ENCODE data around the gene MEGF10.

Gene MEGF10

DNA sequence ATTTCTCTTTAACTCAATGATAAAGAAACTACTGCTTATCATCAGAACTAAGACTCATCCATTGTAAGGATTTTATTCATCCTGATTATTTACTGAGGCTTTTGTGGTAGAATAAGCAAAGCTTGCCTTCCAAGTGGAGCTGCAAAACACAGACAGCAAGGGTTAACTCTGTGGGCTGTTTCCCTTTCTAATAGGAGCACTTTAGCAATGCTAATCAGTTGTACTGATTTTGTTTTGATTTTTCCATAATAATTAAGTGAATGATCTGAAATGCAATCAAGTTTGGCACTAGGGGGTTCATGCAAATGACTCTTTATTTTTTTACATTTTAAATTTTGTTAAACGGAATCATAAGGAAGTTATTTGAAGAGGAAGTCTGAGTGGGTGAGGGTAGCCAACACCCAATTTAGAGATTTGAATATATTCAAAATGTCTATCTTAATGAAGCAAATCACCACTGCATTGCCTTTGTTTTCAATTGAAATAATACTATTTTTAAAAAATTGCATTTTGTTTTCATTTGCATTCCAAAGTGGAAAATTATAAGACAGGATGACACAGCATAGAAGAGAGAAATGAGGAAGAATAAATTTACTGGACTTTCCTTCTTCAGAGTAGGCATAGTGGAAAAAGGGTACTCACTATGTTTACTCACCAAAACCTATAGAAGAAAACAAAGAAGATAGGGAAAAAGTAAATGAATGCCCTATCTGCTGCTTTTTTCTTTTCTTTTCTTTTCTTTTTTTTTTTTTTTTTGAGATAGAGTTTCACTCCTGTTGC is 36.6 kb downstream of the MEGF10 start:
- DNase-seq (ENCODE audit: low spot score), result no peak

GRCh38 chr5:127330116-127330515 is 39.5 kb downstream of the MEGF10 start:
- no peak for DNase-seq (ENCODE audit: low spot score)

DNA sequence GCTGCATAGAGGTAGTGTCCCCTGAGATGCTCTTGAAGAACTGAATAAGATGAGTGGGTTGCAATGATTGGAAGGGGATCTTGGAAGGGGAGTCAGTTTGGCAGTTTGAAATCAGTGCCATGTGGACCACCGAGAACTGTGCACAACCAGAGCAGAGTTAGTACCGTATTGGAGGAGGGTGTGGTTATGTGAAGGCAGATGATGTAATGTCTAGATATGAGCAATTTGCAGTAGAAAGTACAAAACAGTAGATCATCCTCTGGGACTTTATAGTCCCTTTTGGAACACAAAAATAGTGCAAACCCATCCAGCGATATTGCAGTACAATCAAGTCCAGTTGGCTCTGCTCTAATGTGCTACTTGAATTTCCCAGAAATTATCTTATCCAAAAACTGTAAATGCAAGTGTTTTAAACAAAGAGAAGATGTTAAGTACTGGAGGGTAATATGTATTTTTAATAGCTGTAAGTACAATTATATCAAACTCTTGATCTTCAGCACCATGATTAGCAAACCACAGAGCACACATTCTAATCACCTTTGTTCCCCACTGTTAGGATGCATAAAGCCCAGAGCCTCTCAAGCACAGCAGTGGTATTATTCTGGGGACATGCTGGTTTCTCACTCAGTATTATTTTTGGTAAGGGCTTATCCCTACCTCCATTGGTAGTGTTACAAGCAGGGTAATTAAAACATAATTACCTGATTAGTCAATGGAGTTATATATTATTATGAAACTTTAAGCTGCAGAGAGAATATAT is 41.5 kb downstream of the MEGF10 start:
- no peak for DNase-seq (ENCODE audit: low spot score)

DNA sequence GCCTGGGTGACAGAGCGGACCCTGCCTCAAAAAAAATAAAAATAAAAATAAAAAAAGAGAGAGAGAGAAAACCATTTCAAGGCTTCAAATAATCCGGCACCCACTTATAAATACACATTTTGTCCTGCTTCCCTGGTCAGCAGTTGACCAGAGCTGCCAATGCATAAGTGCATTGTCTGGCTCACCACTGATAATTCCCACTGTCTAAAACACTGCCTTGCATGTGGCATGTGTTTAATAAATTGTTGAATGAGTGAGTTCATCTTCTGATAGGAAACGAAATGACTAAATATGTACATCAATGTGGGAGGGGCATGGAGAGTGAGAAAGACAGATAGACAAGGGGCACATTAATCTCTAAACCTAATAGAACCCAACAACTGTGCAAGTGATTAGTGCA is 42.9 kb downstream of the MEGF10 start:
- DNase-seq (ENCODE audit: low spot score), result no peak

DNA sequence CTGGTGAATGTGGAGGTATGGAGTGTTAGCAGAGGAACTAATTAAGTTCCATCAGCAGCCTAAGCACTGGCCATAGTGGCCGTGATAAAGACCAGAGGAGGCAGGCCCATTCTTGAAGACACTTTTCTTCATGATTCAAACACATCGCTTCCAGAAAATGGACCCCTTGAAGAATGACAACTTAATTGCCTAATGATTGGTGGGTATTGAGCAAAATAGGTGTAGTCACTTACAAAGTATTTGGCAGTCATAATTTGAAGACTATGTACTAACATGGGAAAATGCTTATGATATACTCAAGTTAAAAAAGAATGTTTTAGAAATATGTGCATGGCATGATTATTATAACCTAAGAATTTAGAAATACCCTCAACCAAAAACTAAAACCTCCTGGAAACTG is 44.8 kb downstream of the MEGF10 start:
- no peak for DNase-seq (ENCODE audit: low spot score)

DNA sequence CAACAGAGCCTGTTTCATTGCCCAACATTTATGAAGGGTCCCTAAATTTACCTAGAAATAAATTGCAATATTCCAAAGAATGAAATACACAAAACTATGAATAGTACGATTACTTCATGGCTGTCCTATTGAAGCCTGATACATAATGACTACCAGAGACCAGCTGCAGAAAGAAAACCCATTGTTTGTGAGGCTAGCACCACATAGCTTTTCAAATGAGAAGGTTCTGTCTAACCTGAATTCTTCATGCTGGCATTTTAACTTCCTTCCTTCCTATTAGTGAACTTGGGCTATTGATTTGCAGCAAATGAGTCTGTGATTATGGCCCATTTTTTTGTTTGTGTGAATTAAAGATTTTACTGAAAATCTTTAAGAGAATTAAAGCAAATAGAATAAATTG is 47.3 kb downstream of the MEGF10 start:
- no peak for DNase-seq (ENCODE audit: low spot score)

GRCh38 chr5:127338501-127338900 is 47.9 kb downstream of the MEGF10 start:
- DNase-seq (ENCODE audit: low spot score), result no peak

GRCh38 chr5:127340606-127341005 is 50.0 kb downstream of the MEGF10 start:
- DNase-seq (ENCODE audit: low spot score), result no peak

GRCh38 chr5:127342364-127342763 is 51.8 kb downstream of the MEGF10 start:
- no peak for DNase-seq (ENCODE audit: low spot score)

DNA sequence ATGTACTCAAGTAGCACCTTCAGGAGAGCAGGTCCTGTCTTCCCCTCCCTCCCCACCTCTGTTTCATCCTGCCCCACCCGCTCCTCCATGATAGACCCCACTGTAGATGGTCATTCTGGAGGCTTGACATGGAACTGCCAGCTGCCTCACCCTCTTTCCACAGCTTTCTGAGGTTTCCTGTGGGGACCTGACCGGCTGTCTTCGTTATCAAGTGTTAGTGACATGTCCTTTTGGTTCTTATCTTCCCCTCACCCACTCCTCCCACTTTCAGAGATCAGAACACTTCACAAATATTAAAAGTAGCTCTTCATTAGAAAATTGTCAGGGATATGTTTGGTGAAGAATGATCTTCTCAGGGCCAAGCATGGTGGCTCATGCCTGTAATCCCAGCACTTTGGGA is 52.7 kb downstream of the MEGF10 start:
- DNase-seq (ENCODE audit: low spot score), result no peak

DNA sequence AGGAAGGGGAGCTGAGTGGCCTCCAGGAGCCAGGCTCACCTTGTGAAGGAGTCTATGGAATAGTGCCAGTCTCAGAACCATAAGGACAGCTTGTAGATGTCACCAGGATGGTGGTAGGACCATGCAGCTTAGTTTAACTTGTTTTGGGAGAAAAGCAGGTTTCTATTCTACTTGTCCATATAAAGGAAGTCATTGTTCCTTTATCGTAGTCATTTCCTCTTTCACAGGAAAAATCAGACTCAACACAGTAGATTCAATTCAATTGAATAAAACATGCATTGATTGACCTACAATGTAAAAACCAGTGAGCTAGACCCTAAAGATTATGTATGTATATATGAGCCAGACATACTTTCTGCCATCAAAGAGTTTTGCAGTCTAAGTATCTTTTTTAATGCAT is 53.3 kb downstream of the MEGF10 start:
- DNase-seq (ENCODE audit: low spot score), result no peak

DNA sequence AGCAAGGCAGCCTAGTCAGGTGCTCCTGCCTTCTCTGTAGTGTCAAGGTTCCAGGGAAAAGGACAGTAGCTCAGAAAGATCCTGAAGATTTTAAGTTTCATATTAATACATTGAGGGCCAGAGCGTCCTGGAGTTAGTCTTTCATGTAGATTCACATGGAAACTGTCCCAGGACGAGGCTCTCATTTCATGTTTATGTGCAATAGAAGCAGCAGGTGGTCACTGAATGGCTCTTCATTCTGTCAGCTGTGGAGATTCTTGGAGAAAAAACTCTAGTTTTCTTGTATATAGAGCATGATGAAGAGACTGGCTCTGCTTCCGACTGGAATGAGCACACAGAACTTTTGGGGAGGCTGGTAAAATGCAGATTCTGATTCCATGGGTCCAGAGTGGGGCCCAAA is 54.3 kb downstream of the MEGF10 start:
- no peak for DNase-seq (ENCODE audit: low spot score)

GRCh38 chr5:127351418-127351817 is 60.8 kb downstream of the MEGF10 start:
- no peak for DNase-seq (ENCODE audit: low spot score)

GRCh38 chr5:127352068-127352467 is 61.5 kb downstream of the MEGF10 start:
- DNase-seq (ENCODE audit: low spot score), result no peak

GRCh38 chr5:127353327-127353726 is 62.7 kb downstream of the MEGF10 start:
- DNase-seq (ENCODE audit: low spot score), result no peak

- DNase-seq (ENCODE audit: low spot score), result no peak
These were observed 63.2 kb downstream of the MEGF10 start for GRCh38 chr5:127353796-127354195.

DNA sequence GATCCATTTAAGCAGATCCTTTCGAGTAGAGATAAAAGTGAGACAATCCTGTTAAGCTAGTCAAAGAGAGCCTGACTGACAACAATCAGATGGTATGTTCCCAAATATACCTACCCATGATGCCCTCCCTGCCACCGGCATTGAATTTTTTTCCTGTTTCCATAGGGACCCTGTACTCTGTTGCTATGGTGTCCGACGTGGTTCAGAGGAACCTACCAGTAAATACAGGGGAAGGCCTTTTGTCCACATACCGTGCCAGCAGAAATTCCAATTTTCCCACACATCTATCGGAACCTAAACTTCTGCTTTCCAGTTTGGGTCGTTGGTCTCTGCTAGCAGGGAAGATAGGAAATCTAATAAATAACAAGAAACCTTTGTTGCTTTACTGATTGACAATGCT is 64.7 kb downstream of the MEGF10 start:
- no peak for DNase-seq (ENCODE audit: low spot score)

GRCh38 chr5:127358284-127358683 is 67.7 kb downstream of the MEGF10 start:
- peak; percentile 15 for DNase-seq (ENCODE audit: low spot score)

DNA sequence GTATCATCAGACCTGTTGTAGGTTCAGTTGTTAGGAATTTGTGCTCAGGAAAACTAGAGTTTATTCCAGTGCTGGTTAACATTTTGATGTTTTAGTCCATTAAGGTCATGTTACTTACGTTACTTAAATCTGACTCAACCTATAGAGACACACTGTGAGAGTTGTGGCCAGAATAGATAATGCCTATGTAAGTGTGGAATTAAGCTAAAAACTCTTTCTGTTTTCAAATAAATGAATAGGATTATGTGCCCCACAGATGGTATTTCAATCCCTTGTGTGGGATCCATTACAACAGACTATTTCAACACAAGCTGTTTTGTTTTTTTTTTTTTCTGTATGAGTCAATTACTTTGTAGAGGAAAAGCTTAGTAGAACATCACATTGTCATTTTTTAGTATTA is 68.1 kb downstream of the MEGF10 start:
- DNase-seq (ENCODE audit: low spot score), result peak; percentile 27

DNA sequence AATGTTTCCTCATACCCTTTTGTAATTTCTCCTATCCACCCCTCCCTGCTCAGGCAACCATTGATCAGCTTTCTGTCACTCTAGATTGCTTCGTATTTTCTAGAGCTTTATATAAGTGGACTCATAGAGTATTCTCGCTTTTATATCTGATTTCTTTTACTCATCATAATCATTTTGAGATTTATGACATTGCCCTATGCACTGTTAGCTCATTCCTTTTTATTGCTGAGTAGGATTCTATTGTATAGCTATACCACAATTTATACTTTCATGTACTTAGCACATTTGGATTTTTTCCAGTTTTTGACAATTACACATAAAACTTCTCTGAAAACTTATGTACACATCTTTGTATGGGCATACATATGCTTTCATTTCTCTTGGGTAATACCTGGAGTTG is 68.9 kb downstream of the MEGF10 start:
- DNase-seq (ENCODE audit: low spot score), result no peak

GRCh38 chr5:127363403-127363802 is 72.8 kb downstream of the MEGF10 start:
- DNase-seq (ENCODE audit: low spot score), result no peak

DNA sequence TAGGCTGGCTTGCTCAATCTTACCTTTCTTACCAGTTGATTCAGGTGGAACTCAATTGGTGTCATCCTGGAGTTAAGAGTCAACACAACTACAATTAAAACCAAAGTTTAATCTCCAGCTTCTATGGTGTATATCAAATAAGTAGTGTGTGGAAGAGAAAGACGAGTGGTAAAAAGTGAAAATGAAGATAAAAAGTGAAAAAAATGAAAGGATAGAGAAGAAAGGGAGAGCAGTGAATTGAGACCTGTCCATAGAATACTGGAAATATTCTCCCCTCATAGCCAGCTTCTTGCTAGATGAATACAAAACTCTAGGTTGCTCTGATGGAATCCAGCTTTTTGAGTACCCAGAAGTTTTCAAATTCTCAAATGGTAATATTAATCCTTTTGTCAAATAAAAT is 76.4 kb downstream of the MEGF10 start:
- no peak for DNase-seq (ENCODE audit: low spot score)

DNA sequence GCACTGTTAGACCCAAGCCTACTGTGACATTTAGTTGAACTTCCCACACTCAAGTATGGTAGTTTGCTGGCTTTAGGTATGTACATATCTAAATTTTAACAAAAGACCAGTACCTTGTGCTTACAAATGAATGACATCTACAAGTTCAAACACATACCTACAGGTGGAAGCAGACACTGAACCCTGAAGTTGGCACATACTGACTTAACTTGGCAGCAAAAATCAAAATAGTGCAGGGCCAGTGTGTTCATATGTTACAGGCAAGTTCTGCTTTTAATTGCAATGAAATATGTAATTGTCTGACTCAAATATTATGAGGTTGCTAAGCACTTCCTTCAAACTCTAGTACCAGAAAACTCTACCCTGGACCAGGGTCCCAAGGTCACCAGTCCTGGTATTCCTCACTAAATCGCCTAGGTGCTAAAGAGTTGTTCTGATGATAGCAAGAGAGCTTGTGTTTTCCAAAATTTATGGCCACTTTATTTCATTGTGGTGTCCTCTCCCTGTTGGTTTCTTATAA is 77.4 kb downstream of the MEGF10 start:
- DNase-seq (ENCODE audit: low spot score), result no peak

Data from GM03348 (cell line).